Osteoblast (primary cell): ENCODE results near the gene KBTBD8. TPM values are rescaled to one million over a fixed set of nuclear protein-coding genes. Genes with fewer than 3 reads are reported as not detected.

Source experiments
- DNase-seq: peaks from one replicate; pipeline ENCODE4 v3.0.0; 2011; ENCODE audit warnings: low spot score, mixed read lengths; ENCODE audit not compliant: insufficient read length; ENCODE audit errors: missing footprints
- H2AFZ ChIP-seq: 2 replicates; pipeline ENCODE4 v1.6.0; 2011; ENCODE audit warnings: mild to moderate bottlenecking, low read length
- H3K27ac ChIP-seq: 2 replicates; pipeline ENCODE4 v1.5.1; 2011; ENCODE audit warnings: mild to moderate bottlenecking, low read depth, low read length, moderate library complexity
- H3K27me3 ChIP-seq: 2 replicates; pipeline ENCODE4 v1.6.0; 2012; ENCODE audit warnings: mild to moderate bottlenecking, control low read depth, inconsistent platforms, low read length, moderate library complexity; ENCODE audit not compliant: insufficient read depth
- H3K36me3 ChIP-seq: 2 replicates; pipeline ENCODE4 v1.5.1; 2011; ENCODE audit warnings: mild to moderate bottlenecking, low read length, control low read depth, moderate library complexity; ENCODE audit not compliant: insufficient read depth
- H3K4me1 ChIP-seq: 2 replicates; pipeline ENCODE4 v1.5.1; 2011; ENCODE audit warnings: mild to moderate bottlenecking, low read length, control low read depth, moderate library complexity; ENCODE audit not compliant: insufficient read depth
- H3K4me2 ChIP-seq: 2 replicates; pipeline ENCODE4 v1.6.0; 2011; ENCODE audit warnings: mild to moderate bottlenecking, low read length; ENCODE audit not compliant: insufficient read depth
- H3K4me3 ChIP-seq: fragments of 200-600 bp; sonication (generic); 3 replicates; pipeline ENCODE4 v1.5.1; 2012; ENCODE audit warnings: mild to moderate bottlenecking, low read length, inconsistent platforms; ENCODE audit not compliant: insufficient read depth
- H3K79me2 ChIP-seq: 2 replicates; pipeline ENCODE4 v1.6.0; 2012; ENCODE audit warnings: mild to moderate bottlenecking, low read length, control low read depth, inconsistent platforms; ENCODE audit not compliant: insufficient read depth
- H3K9me3 ChIP-seq: 2 replicates; pipeline ENCODE4 v1.5.1; 2011; ENCODE audit warnings: low read depth, low read length, control low read depth
- H4K20me1 ChIP-seq: 2 replicates; pipeline ENCODE4 v1.6.0; 2012; ENCODE audit warnings: mild to moderate bottlenecking, low read length, control low read depth; ENCODE audit not compliant: insufficient read depth
- CTCF ChIP-seq: IDR thresholded peaks from 2 replicates; pipeline ENCODE4 v1.5.1; 2011; ENCODE audit warnings: mild to moderate bottlenecking, low read depth, low read length, moderate library complexity; ENCODE audit errors: extremely low read depth
- total RNA-seq: library from RNA; depleted of rRNA; stranded (reverse); fragments of >200 nt; gene quantifications from 2 replicates; pipeline ENCODE4 v1.2.3, GENCODE V29; 2012

The KBTBD8 gene
- total RNA-seq, 1 donor: 1.1 TPM

GRCh38 chr3:67059443-67059842, 61.3 kb downstream of the KBTBD8 start:
- no peak for TF ChIP-seq CTCF

More at GRCh38 chr3:67059443-67059842, 61.3 kb downstream of the KBTBD8 start:
- H3K36me3 ChIP-seq: no peaks in the 10 kb centered on the region
- no peaks in the 10 kb centered on the region for H4K20me1 ChIP-seq
- H2AFZ ChIP-seq: no peak overlapping the region
- no peak overlapping the region for H3K27ac ChIP-seq
- H3K4me2 ChIP-seq: no peak overlapping the region
- H3K4me3 ChIP-seq: no peak overlapping the region
- no peaks in the 10 kb centered on the region for H3K79me2 ChIP-seq
- H3K9me3 ChIP-seq: no peaks in the 10 kb centered on the region
- no peaks in the 10 kb centered on the region for H3K4me1 ChIP-seq
- no peaks in the 10 kb centered on the region for H3K27me3 ChIP-seq
- DNase-seq: no peak
